A549 (cell line): ENCODE data around the gene DIAPH1. TPM values are rescaled to one million over a fixed set of nuclear protein-coding genes. Genes with fewer than 3 reads are reported as not detected.

ENCODE experiments used
- ATAC-seq, 2 experiments: fragments of 200-7000 bp in 1 of 2; fragments of >200 bp in 1 of 2; cut with Nextera tagmentation in 1 of 2; cut with Tn5 transposase in 1 of 2; 3 replicates each; pipeline versions ENCODE4 v1.8.0 to v1.9.1; 2018 to 2020; ENCODE audit warnings: mild to moderate bottlenecking in 1 of 2, moderate library complexity in 1 of 2
- CTCF ChIA-PET: fragments of 300-600 bp; sonication (Branson Sonifier 250); formaldehyde crosslinking; extraction: SDS; loops from one replicate; lab custom pipeline; 2021; ENCODE audit warnings: antibody characterized with exemption, inconsistent platforms; lab: Yijun Ruan, JAX
- POLR2A ChIA-PET: fragments of 350-600 bp; formaldehyde crosslinking; extraction: SDS; loops from one replicate; lab custom pipeline; 2021; ENCODE audit warnings: antibody characterized with exemption, inconsistent platforms; lab: Yijun Ruan, JAX
- DNase-seq, 2 experiments: peaks; one replicate each; pipeline versions ENCODE4 v3.0.0 to v3.0.0-alpha.2; 2011 to 2016; ENCODE audit warnings: low read depth in 1 of 2, low spot score in 1 of 2
- FAIRE-seq: peaks from 2 replicates; lab custom pipeline; 2011; peaks lifted over from hg19 to GRCh38; lab: Jason Lieb, UNC
- H3K27ac ChIP-seq, 2 experiments: fragments of >200 bp; sonication (Bioruptor Twin); formaldehyde crosslinking; 3 replicates each; pipeline ENCODE4 v1.5.1; 2016 to 2017
- H3K4me1 ChIP-seq: fragments of >200 bp; sonication (Bioruptor Twin); formaldehyde crosslinking; 3 replicates; pipeline ENCODE4 v1.6.1; 2016
- H3K4me2 ChIP-seq: fragments of >200 bp; sonication (Bioruptor Twin); formaldehyde crosslinking; 3 replicates; pipeline ENCODE4 v1.6.1; 2016
- H3K4me3 ChIP-seq: fragments of >200 bp; sonication (Bioruptor Twin); formaldehyde crosslinking; 3 replicates; pipeline ENCODE4 v1.5.1; 2016
- H3K9me3 ChIP-seq: fragments of >200 bp; sonication (Bioruptor Twin); formaldehyde crosslinking; 3 replicates; pipeline ENCODE4 v1.6.1; 2016
- CBX2 ChIP-seq: fragments of 200-600 bp; sonication (generic); IDR thresholded peaks from 2 replicates; pipeline ENCODE4 v1.6.1; 2016; ENCODE audit warnings: low read depth, mild to moderate bottlenecking, borderline replicate concordance
- EHF ChIP-seq: fragments of 250-450 bp; sonication (Bioruptor Pico); IDR thresholded peaks from 2 replicates; pipeline ENCODE4 v1.5.0; 2020; ENCODE audit warnings: mild to moderate bottlenecking
- EHMT2 ChIP-seq: fragments of 200-600 bp; sonication (generic); IDR thresholded peaks from 2 replicates; pipeline ENCODE4 v1.6.1; 2016; ENCODE audit warnings: antibody characterized with exemption, low read depth, mild to moderate bottlenecking, moderate library complexity
- FOSB ChIP-seq: fragments of 250-450 bp; sonication (Bioruptor Pico); IDR thresholded peaks from 2 replicates; pipeline ENCODE4 v1.5.0; 2020; ENCODE audit warnings: mild to moderate bottlenecking, moderate library complexity
- GATA3 ChIP-seq: IDR thresholded peaks from 2 replicates; pipeline ENCODE4 v1.6.1; 2012; ENCODE audit warnings: borderline replicate concordance
- HDAC2 ChIP-seq: fragments of 200-600 bp; sonication (generic); IDR thresholded peaks from 2 replicates; pipeline ENCODE4 v1.6.1; 2016
- HOXA7 ChIP-seq: fragments of 250-450 bp; sonication (Bioruptor Pico); IDR thresholded peaks from 2 replicates; pipeline ENCODE4 v1.5.0; 2020; ENCODE audit warnings: mild to moderate bottlenecking, moderate library complexity
- HOXB13 ChIP-seq: fragments of 250-450 bp; sonication (Bioruptor Pico); IDR thresholded peaks from 2 replicates; pipeline ENCODE4 v1.5.0; 2020; ENCODE audit warnings: low read depth, mild to moderate bottlenecking, moderate library complexity
- JUNB ChIP-seq: fragments of >200 bp; sonication (Bioruptor Twin); formaldehyde crosslinking; IDR thresholded peaks from 2 replicates; pipeline ENCODE4 v1.6.1; 2016
- KDM5A ChIP-seq: fragments of 200-600 bp; sonication (generic); IDR thresholded peaks from 2 replicates; pipeline ENCODE4 v1.6.1; 2016; ENCODE audit warnings: antibody characterized with exemption, mild to moderate bottlenecking
- MAFK ChIP-seq: fragments of 450-650 bp; IDR thresholded peaks from 2 replicates; pipeline ENCODE4 v1.6.1; 2014; ENCODE audit not compliant: partially characterized antibody
- MYC ChIP-seq: IDR thresholded peaks from 2 replicates; pipeline ENCODE4 v1.6.1; 2012; ENCODE audit warnings: mild to moderate bottlenecking, inconsistent platforms, low read length, improper control_type of control experiment, borderline replicate concordance
- POLR2A ChIP-seq: IDR thresholded peaks from 2 replicates; pipeline ENCODE4 v1.6.1; 2012; ENCODE audit warnings: mild to moderate bottlenecking, low read length
- RAD21 ChIP-seq, 2 experiments: fragments of >200 bp in 1 of 2; sonication (Bioruptor Twin) in 1 of 2; formaldehyde crosslinking in 1 of 2; IDR thresholded peaks in 1 of 2; conservative IDR thresholded peaks in 1 of 2; 2 replicates in 1 of 2; 3 replicates in 1 of 2; pipeline ENCODE4 v1.6.1; 2012 to 2018; ENCODE audit warnings: inconsistent platforms in 1 of 2
- RARB ChIP-seq: fragments of 250-450 bp; sonication (Bioruptor Pico); IDR thresholded peaks from 2 replicates; pipeline ENCODE4 v1.8.0; 2021; ENCODE audit warnings: mild to moderate bottlenecking, moderate library complexity
- RCOR1 ChIP-seq: fragments of 150-350 bp; IDR thresholded peaks from 2 replicates; pipeline ENCODE4 v1.6.1; 2014; ENCODE audit warnings: antibody characterized with exemption, low read length, low read depth
- REST ChIP-seq: fragments of 200-600 bp; sonication (generic); IDR thresholded peaks from 2 replicates; pipeline ENCODE4 v1.6.1; 2016; ENCODE audit warnings: antibody characterized with exemption, mild to moderate bottlenecking, moderate library complexity
- RFX5 ChIP-seq: fragments of 450-650 bp; IDR thresholded peaks from 2 replicates; pipeline ENCODE4 v1.7.1; 2014; ENCODE audit warnings: antibody characterized with exemption, mild to moderate bottlenecking, moderate library complexity
- RNF2 ChIP-seq: fragments of 200-600 bp; sonication (generic); IDR thresholded peaks from 2 replicates; pipeline ENCODE4 v1.6.1; 2016; ENCODE audit warnings: low read depth, mild to moderate bottlenecking, antibody characterized with exemption, moderate library complexity, borderline replicate concordance
- SMC3 ChIP-seq: fragments of >200 bp; sonication (Bioruptor Twin); formaldehyde crosslinking; IDR thresholded peaks from 3 replicates; pipeline ENCODE4 v1.6.1; 2018; ENCODE audit warnings: inconsistent platforms
- ZFP36 ChIP-seq: fragments of 450-650 bp; IDR thresholded peaks from 2 replicates; pipeline ENCODE4 v1.6.1; 2014; ENCODE audit warnings: borderline replicate concordance; ENCODE audit not compliant: partially characterized antibody
- WGBS: methylation state at CpG from one replicate; pipeline ENCODE4 v1.1.6; 2017; ENCODE audit errors: missing lambda C conversion rate; 5-methylcytosine and 5-hydroxymethylcytosine counted together
- polyA plus RNA-seq, 4 experiments: library from polyadenylated mRNA; depleted of rRNA in 3 of 4; stranded (reverse); fragments of >200 nt; fragmentation: RNase III in 1 of 4; extraction: RNeasy Plus Mini Kit Qiagen cat#74134 plus additional on column Dnase treatment in 1 of 4; gene quantifications; 2 replicates in 3 of 4; 3 replicates in 1 of 4; pipeline ENCODE4 v1.2.3, GENCODE V29; 2011 to 2017
- TF ChIP-seq, protein P1 (sequence below): fragments of >200 bp; sonication (Bioruptor Twin); formaldehyde crosslinking; IDR thresholded peaks from 2 replicates; pipeline ENCODE4 v1.6.1; 2016
- TF ChIP-seq, protein P2 (sequence below): fragments of >200 bp; sonication (Bioruptor Twin); formaldehyde crosslinking; IDR thresholded peaks from 3 replicates; pipeline ENCODE4 v1.5.1; 2016
- TF ChIP-seq, protein P3 (sequence below): fragments of 450-650 bp; IDR thresholded peaks from 2 replicates; pipeline ENCODE4 v1.6.1; 2014; ENCODE audit warnings: antibody characterized with exemption
- TF ChIP-seq, protein P4 (sequence below): fragments of 250-450 bp; sonication (Bioruptor Pico); IDR thresholded peaks from 2 replicates; pipeline ENCODE4 v1.5.0; 2020; ENCODE audit warnings: low read depth, mild to moderate bottlenecking, moderate library complexity
- TF ChIP-seq, protein P5 (sequence below): fragments of 150-350 bp; IDR thresholded peaks from 2 replicates; pipeline ENCODE4 v1.6.1; 2014; ENCODE audit warnings: low read depth, mild to moderate bottlenecking, low read length

Gene DIAPH1
- polyA plus RNA-seq, 2 of the 4 experiments (the other 2 are of a cell fraction): 53.4 to 59.8 TPM

GRCh38 chr5:141560725-141561483 lies 57.9 kb downstream of the DIAPH1 start:
- H3K9me3 ChIP-seq: peaks cover 5% of the 10 kb centered on the region; the same call in 1 of the 3 replicates
- no peak overlapping the region for H3K4me3 ChIP-seq
- no peak for FAIRE-seq

More at GRCh38 chr5:141560725-141561483, 57.9 kb downstream of the DIAPH1 start:
- WGBS: 81% methylated on average over 9 of the region's 9 CpGs
- ChIA-PET CTCF (interaction anchor here (0.6 to 2.1 kb wide), 5 partner anchors 178 to 337 kb away, joined by 3 to 6 read pairs (median 3); partner anchors contain the start of genes PCDHGA7 and PCDHGB1), POLR2A (no interaction called here)
- no peak overlapping the region for H3K4me2 ChIP-seq
- DNase-seq (peak in 1 of 2 experiments; percentile 73), ATAC-seq (peak in 1 of 2 experiments; percentile 59; a peak in 3 of 6 replicates)
- H3K27ac ChIP-seq: no peak overlapping the region
- no peaks in the 10 kb centered on the region for H3K4me1 ChIP-seq
- TF ChIP-seq, protein P1, sequence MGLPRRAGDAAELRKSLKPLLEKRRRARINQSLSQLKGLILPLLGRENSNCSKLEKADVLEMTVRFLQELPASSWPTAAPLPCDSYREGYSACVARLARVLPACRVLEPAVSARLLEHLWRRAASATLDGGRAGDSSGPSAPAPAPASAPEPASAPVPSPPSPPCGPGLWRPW: no peak
- TF ChIP-seq RNF2 (no peak), RCOR1 (no peak), REST (no peak), ZFP36 (no peak), HOXB13 (no peak), HDAC2 (no peak), RFX5 (no peak), HOXA7 (no peak), POLR2A (no peak), MYC (no peak), MAFK (no peak), EHF (CRISPR knock-in tag) (no peak), GATA3 (no peak), EHMT2 (no peak), FOSB (CRISPR knock-in tag) (no peak), KDM5A (no peak), CBX2 (no peak), JUNB (no peak), RARB (CRISPR knock-in tag) (no peak), RAD21 (conservative IDR thresholded peaks at IDR 0.05 in 1 of 2, IDR thresholded peaks at IDR 0.05 in 1 of 2) (peak; percentile 36 to 48; a peak in 3 of 5 replicates), SMC3 (peak; percentile 63)
- TF ChIP-seq, protein P2, sequence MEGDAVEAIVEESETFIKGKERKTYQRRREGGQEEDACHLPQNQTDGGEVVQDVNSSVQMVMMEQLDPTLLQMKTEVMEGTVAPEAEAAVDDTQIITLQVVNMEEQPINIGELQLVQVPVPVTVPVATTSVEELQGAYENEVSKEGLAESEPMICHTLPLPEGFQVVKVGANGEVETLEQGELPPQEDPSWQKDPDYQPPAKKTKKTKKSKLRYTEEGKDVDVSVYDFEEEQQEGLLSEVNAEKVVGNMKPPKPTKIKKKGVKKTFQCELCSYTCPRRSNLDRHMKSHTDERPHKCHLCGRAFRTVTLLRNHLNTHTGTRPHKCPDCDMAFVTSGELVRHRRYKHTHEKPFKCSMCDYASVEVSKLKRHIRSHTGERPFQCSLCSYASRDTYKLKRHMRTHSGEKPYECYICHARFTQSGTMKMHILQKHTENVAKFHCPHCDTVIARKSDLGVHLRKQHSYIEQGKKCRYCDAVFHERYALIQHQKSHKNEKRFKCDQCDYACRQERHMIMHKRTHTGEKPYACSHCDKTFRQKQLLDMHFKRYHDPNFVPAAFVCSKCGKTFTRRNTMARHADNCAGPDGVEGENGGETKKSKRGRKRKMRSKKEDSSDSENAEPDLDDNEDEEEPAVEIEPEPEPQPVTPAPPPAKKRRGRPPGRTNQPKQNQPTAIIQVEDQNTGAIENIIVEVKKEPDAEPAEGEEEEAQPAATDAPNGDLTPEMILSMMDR: peak; percentile 32; the same call in 2 of the 3 replicates
- TF ChIP-seq, protein P3, sequence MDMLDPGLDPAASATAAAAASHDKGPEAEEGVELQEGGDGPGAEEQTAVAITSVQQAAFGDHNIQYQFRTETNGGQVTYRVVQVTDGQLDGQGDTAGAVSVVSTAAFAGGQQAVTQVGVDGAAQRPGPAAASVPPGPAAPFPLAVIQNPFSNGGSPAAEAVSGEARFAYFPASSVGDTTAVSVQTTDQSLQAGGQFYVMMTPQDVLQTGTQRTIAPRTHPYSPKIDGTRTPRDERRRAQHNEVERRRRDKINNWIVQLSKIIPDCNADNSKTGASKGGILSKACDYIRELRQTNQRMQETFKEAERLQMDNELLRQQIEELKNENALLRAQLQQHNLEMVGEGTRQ: peak; percentile 35; the same call in 1 of the 2 replicates
- TF ChIP-seq, protein P4, sequence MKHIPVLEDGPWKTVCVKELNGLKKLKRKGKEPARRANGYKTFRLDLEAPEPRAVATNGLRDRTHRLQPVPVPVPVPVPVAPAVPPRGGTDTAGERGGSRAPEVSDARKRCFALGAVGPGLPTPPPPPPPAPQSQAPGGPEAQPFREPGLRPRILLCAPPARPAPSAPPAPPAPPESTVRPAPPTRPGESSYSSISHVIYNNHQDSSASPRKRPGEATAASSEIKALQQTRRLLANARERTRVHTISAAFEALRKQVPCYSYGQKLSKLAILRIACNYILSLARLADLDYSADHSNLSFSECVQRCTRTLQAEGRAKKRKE: no peak
- TF ChIP-seq, protein P5, sequence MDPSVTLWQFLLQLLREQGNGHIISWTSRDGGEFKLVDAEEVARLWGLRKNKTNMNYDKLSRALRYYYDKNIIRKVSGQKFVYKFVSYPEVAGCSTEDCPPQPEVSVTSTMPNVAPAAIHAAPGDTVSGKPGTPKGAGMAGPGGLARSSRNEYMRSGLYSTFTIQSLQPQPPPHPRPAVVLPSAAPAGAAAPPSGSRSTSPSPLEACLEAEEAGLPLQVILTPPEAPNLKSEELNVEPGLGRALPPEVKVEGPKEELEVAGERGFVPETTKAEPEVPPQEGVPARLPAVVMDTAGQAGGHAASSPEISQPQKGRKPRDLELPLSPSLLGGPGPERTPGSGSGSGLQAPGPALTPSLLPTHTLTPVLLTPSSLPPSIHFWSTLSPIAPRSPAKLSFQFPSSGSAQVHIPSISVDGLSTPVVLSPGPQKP: no peak
